ENCODE data around the gene IQGAP2.

The IQGAP2 gene

GRCh38 chr5:76607353-76607871 is 204.3 kb downstream of the IQGAP2 start:
- peak; percentile 52 for DNase-seq (ENCODE audit: low read depth)

- DNase-seq (ENCODE audit: low read depth), result peak; percentile 47
These were observed 205.7 kb downstream of the IQGAP2 start for GRCh38 chr5:76608833-76609232.

GRCh38 chr5:76610196-76610595 is 207.1 kb downstream of the IQGAP2 start:
- peak; percentile 40 for DNase-seq (ENCODE audit: low read depth)

GRCh38 chr5:76612942-76613341 is 209.9 kb downstream of the IQGAP2 start:
- no peak for DNase-seq (ENCODE audit: low read depth)

GRCh38 chr5:76615759-76616158 is 212.7 kb downstream of the IQGAP2 start:
- DNase-seq (ENCODE audit: low read depth), result peak; percentile 65

- no peak for DNase-seq (ENCODE audit: low read depth)
These were observed 213.1 kb downstream of the IQGAP2 start for GRCh38 chr5:76616206-76616605.

- DNase-seq (ENCODE audit: low read depth), result peak; percentile 70
These were observed 214.1 kb downstream of the IQGAP2 start for GRCh38 chr5:76617229-76617628.

GRCh38 chr5:76617675-76618074 is 214.6 kb downstream of the IQGAP2 start:
- DNase-seq (ENCODE audit: low read depth), result peak; percentile 96

GRCh38 chr5:76620166-76620565 is 217.1 kb downstream of the IQGAP2 start:
- no peak for DNase-seq (ENCODE audit: low read depth)

- DNase-seq (ENCODE audit: low read depth), result no peak
These were observed 219.0 kb downstream of the IQGAP2 start for GRCh38 chr5:76622076-76622475.

- peak; percentile 85 for DNase-seq (ENCODE audit: low read depth)
These were observed 220.0 kb downstream of the IQGAP2 start, which contains the start of gene F2RL2 for GRCh38 chr5:76622973-76623596. Gene F2RL2 (minus strand): TSS chr5:76623403. CDS start chr5:76623230, 173 bp downstream.

GRCh38 chr5:76625087-76625815 is 222.2 kb downstream of the IQGAP2 start:
- no peak for DNase-seq (ENCODE audit: low read depth)

GRCh38 chr5:76626738-76627137 is 223.7 kb downstream of the IQGAP2 start:
- no peak for DNase-seq (ENCODE audit: low read depth)

GRCh38 chr5:76634661-76635060 is 231.6 kb downstream of the IQGAP2 start:
- no peak for DNase-seq (ENCODE audit: low read depth)

- DNase-seq (ENCODE audit: low read depth), result no peak
These were observed 234.4 kb downstream of the IQGAP2 start for GRCh38 chr5:76637490-76637889.

- no peak for DNase-seq (ENCODE audit: low read depth)
These were observed 235.4 kb downstream of the IQGAP2 start for GRCh38 chr5:76638479-76638878.

- DNase-seq (ENCODE audit: low read depth), result peak; percentile 77
These were observed 238.5 kb downstream of the IQGAP2 start for GRCh38 chr5:76641514-76642120.

GRCh38 chr5:76642390-76643040 is 239.4 kb downstream of the IQGAP2 start:
- DNase-seq (ENCODE audit: low read depth), result peak; percentile 50

- DNase-seq (ENCODE audit: low read depth), result no peak
These were observed 240.3 kb downstream of the IQGAP2 start for GRCh38 chr5:76643371-76643770.

- no peak for DNase-seq (ENCODE audit: low read depth)
These were observed 246.1 kb downstream of the IQGAP2 start for GRCh38 chr5:76649140-76649539.

- DNase-seq (ENCODE audit: low read depth), result no peak
These were observed 249.8 kb downstream of the IQGAP2 start for GRCh38 chr5:76652809-76653414.

- no peak for DNase-seq (ENCODE audit: low read depth)
These were observed 254.0 kb downstream of the IQGAP2 start for GRCh38 chr5:76657091-76657490.

Data from EH (cell line).